Spleen (tissue), 11 donors: Measurements from ENCODE around the gene ARHGEF10L. TPM values are rescaled to one million over a fixed set of nuclear protein-coding genes. Genes with fewer than 3 reads are reported as not detected.

ENCODE experiments used
- DNase-seq: peaks from one replicate; pipeline ENCODE4 v3.0.0-alpha.2; 2020
- H3K27ac ChIP-seq, 8 donors: fragments of 200-600 bp; sonication (generic) in 7 of 8; 1 replicate in 4 of 8; 2 replicates in 4 of 8; pipeline versions ENCODE4 v1.5.0 to v1.8.0; 2016 to 2021; ENCODE audit warnings: inconsistent platforms in 4 of 8, mild to moderate bottlenecking in 4 of 8, moderate library complexity in 1 of 8
- H3K27me3 ChIP-seq, 7 donors: fragments of 200-600 bp; sonication (generic) in 6 of 7; replicated peaks in 1 of 7; 1 replicate in 4 of 7; 2 replicates in 3 of 7; pipeline versions ENCODE4 v1.5.0 to v1.8.0; 2016 to 2021; ENCODE audit warnings: inconsistent platforms in 3 of 7, mild to moderate bottlenecking in 1 of 7
- H3K36me3 ChIP-seq, 6 donors: fragments of 200-600 bp; sonication (generic) in 5 of 6; 1 replicate in 4 of 6; 2 replicates in 2 of 6; pipeline versions ENCODE4 v1.5.0 to v1.8.0; 2016 to 2021; ENCODE audit warnings: inconsistent platforms in 2 of 6
- H3K4me1 ChIP-seq, 6 donors: fragments of 200-600 bp; sonication (generic) in 5 of 6; 1 replicate in 3 of 6; 2 replicates in 3 of 6; pipeline versions ENCODE4 v1.5.0 to v1.8.0; 2016 to 2021; ENCODE audit warnings: inconsistent platforms in 3 of 6
- H3K4me3 ChIP-seq, 8 donors: fragments of 200-600 bp; sonication (generic) in 7 of 8; 1 replicate in 4 of 8; 2 replicates in 4 of 8; pipeline versions ENCODE4 v1.5.0 to v1.8.0; 2016 to 2021; ENCODE audit warnings: inconsistent platforms in 4 of 8, mild to moderate bottlenecking in 4 of 8, moderate library complexity in 2 of 8
- H3K9me3 ChIP-seq, 8 donors: fragments of 200-600 bp; sonication (generic) in 7 of 8; 1 replicate in 4 of 8; 2 replicates in 4 of 8; pipeline versions ENCODE4 v1.5.0 to v1.8.0; 2016 to 2021; ENCODE audit warnings: inconsistent platforms in 4 of 8
- CTCF ChIP-seq, 11 experiments: fragments of 200-600 bp in 7 of 11; fragments of 450-650 bp in 4 of 11; sonication (generic) in 4 of 11; IDR thresholded peaks in 8 of 11; conservative IDR thresholded peaks in 3 of 11; 1 replicate in 7 of 11; 2 replicates in 4 of 11; pipeline versions ENCODE4 v1.4.0 to v1.8.0; 2016 to 2021; ENCODE audit warnings: antibody characterized with exemption in 11 of 11, inconsistent platforms in 4 of 11, mild to moderate bottlenecking in 1 of 11
- POLR2A ChIP-seq, 3 donors: fragments of 450-650 bp; IDR thresholded peaks; one replicate each; pipeline ENCODE4 v1.5.1; 2017; ENCODE audit warnings: antibody characterized with exemption in 3 of 3, mild to moderate bottlenecking in 1 of 3
- POLR2AphosphoS5 ChIP-seq, 3 donors: sonication (generic); formaldehyde crosslinking; IDR thresholded peaks; one replicate each; pipeline ENCODE4 v1.5.1; 2017; ENCODE audit warnings: antibody characterized with exemption in 3 of 3
- WGBS, 5 donors: extraction: QIAGEN DNeasy Blood & Tissue Kit in 3 of 5; methylation state at CpG; one replicate each; pipeline versions ENCODE4 v1.1.5 to v1.1.7; 2013 to 2018; 5-methylcytosine and 5-hydroxymethylcytosine counted together
- intact Hi-C: fragments of 100-400 bp; cut with DNase I; formaldehyde crosslinking; loops from one replicate; pipeline ENCODE4 v1.15.0; 2023; ENCODE audit warnings: low total_unique reads
- polyA plus RNA-seq, 3 donors: library from polyadenylated mRNA; stranded (reverse); fragments of 200-250 nt; gene quantifications; one replicate each; pipeline ENCODE4 v1.2.1, GENCODE V29; 2013
- total RNA-seq, 7 donors: library from RNA; depleted of rRNA in 3 of 7; stranded (reverse); fragments of >200 nt in 3 of 7; fragmentation: NEBNext Ultra II Directional in 4 of 7; extraction: Animal tissue kit (Norgen Biotek cat#: 25700) in 4 of 7; gene quantifications; one replicate each; pipeline versions ENCODE4 v1.1.0 to v1.2.1, GENCODE V29; 2016 to 2021
- donor health status: healthy with polysubstance abuse.
- donor health status: DM: no; HTN: no; CAD: no; lungs with moderate emphysema.
- donor health status: DM: no; HTN: no; CAD: no.
- donor health status: Bipolar disorder and iron deficiency.
- donor health status: healthy.
- donor health status: DM: no; HTN: no; CAD: no.
- donor health status: DM: yes; HTN: yes; CAD: no.

ARHGEF10L gene
- total and polyA plus RNA-seq, 10 donors = 10.0 to 40.9 (median 21.4) TPM

- no peak overlapping the region for H3K4me3 ChIP-seq
- H3K9me3 ChIP-seq = peaks cover 0 to 11% (median 3%) of the 10 kb centered on the region in 8 donors
- no peak for DNase-seq
- no peaks in the 10 kb centered on the region for H3K36me3 ChIP-seq
- H3K4me1 ChIP-seq = no peaks in the 10 kb centered on the region
- TF ChIP-seq POLR2A (IDR thresholded peaks at IDR 0.05) (no peak), POLR2AphosphoS5 (IDR thresholded peaks at IDR 0.05) (no peak), CTCF (IDR thresholded peaks at IDR 0.05 in 8 of 11, conservative IDR thresholded peaks at IDR 0.05 in 3 of 11) (no peak)
- WGBS, 5 donors = 75 to 86% (median 81%) methylated on average over 6 of the region's 6 CpGs
- intact Hi-C loops = no loop called here
- no peak overlapping the region for H3K27ac ChIP-seq
- H3K27me3 ChIP-seq = peaks cover 0 to 49% (median 0%) of the 10 kb centered on the region in 7 donors
Observed at GRCh38 chr1:17724150-17724549, 184.7 kb downstream of the ARHGEF10L start.

DNA sequence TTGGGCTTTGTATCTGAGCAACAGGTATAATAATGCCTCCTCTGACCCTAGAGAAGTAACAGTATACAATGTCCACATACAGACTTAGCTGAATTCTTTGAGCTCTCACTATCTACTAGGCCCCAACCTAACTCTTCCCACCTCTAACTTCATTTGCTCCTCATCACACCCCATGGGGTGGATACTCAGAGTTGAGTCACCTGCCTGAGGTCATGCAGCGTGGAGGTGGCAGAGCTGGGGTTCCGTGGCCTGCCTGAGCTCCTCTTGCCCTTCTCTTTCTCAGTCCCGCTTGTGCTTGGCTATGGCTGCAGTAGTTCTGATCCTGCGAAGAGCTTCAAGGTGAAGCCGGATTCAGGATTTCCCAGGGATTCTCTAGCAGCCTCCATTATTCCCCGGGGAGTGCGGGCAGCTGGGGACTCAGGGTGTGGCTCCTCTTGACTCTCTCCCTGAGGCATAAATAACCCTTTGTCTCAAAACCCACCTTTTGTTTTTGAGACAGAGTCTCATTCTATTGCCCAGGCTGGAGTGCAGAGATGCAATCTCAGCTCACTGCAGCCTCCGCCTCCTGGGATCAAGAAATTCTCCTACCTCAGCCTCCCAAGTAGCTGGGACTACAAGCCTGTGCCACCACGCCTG is 185.7 kb downstream of the ARHGEF10L start:
- no peaks in the 10 kb centered on the region for H3K36me3 ChIP-seq
- peaks cover 0 to 11% (median 3%) of the 10 kb centered on the region in 8 donors for H3K9me3 ChIP-seq
- H3K4me3 ChIP-seq = no peak overlapping the region
- no peak overlapping the region for H3K27ac ChIP-seq
- TF ChIP-seq POLR2A (IDR thresholded peaks at IDR 0.05) (no peak), POLR2AphosphoS5 (IDR thresholded peaks at IDR 0.05) (no peak)
- DNase-seq = no peak
- no peaks in the 10 kb centered on the region for H3K4me1 ChIP-seq
- intact Hi-C loops = no loop called here
- peaks cover 0 to 54% (median 2%) of the 10 kb centered on the region in 7 donors for H3K27me3 ChIP-seq
- 82 to 94% (median 88%) methylated on average over 9 of the region's 9 CpGs for WGBS, 5 donors

DNA sequence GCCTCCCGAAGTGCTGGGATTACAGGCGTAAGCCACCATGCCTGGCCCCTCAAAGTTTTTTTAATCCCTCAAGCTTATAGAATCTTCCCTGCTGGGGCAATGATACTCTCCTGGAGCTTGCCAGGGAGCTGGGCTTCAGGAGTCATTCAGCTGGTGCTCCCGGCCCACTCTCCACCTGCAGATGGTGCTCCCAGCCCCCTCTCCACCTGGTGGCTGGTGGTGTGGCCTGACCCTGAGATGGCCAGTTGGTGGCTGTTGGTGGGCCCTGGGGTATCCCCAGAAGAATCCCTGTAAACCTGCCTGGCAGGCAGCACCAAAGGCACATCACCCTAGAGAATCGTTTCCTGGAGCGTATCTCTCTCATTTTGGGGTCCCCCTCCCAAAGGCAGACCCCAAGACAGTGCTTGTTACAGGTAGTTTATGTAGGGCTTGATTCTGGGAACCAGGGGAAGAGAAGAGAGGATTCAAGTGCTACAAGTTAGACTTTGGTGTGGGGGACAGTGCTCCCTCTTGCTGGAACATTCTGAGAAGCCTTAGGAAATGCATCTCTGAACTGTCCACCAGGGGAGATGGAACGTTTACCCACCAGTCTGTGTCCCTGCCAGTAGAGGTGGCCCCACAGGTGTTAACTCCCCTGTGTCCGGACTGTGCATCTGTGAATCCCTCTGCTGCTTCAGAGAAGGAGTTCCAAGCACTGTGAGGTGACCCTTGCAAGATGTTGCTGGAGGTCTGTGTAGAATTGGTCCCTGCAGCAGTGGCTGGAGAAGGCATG is 186.5 kb downstream of the ARHGEF10L start:
- WGBS, 5 donors = 65 to 69% (median 69%) methylated on average over 7 of the region's 7 CpGs
- Histone ChIP-seq H3K9me3 (peaks cover 0 to 11% (median 3%) of the 10 kb centered on the region in 8 donors), H3K36me3 (no peaks in the 10 kb centered on the region), H3K27ac (no peak overlapping the region), H3K4me3 (no peak overlapping the region), H3K4me1 (no peaks in the 10 kb centered on the region), H3K27me3 (peaks cover 0 to 50% (median 2%) of the 10 kb centered on the region in 7 donors)
- no peak for DNase-seq
- intact Hi-C loops = no loop called here
- TF ChIP-seq POLR2A (IDR thresholded peaks at IDR 0.05) (no peak), CTCF (IDR thresholded peaks at IDR 0.05 in 8 of 11, conservative IDR thresholded peaks at IDR 0.05 in 3 of 11) (no peak), POLR2AphosphoS5 (IDR thresholded peaks at IDR 0.05) (no peak)

GRCh38 chr1:17728123-17728712 is 188.7 kb downstream of the ARHGEF10L start:
- Histone ChIP-seq H3K27ac (no peak overlapping the region), H3K27me3 (peaks cover 0 to 37% (median 0%) of the 10 kb centered on the region in 7 donors), H3K4me3 (no peak overlapping the region), H3K36me3 (no peaks in the 10 kb centered on the region), H3K4me1 (no peaks in the 10 kb centered on the region), H3K9me3 (peaks cover 0 to 11% (median 3%) of the 10 kb centered on the region in 8 donors)
- no peak for TF ChIP-seq POLR2A (IDR thresholded peaks at IDR 0.05)
- no peak for TF ChIP-seq POLR2AphosphoS5 (IDR thresholded peaks at IDR 0.05)
- TF ChIP-seq CTCF (IDR thresholded peaks at IDR 0.05 in 8 of 11, conservative IDR thresholded peaks at IDR 0.05 in 3 of 11) = no peak
- WGBS, 5 donors = 76 to 89% (median 80%) methylated on average over 6 of the region's 6 CpGs
- intact Hi-C loops = no loop called here
- DNase-seq = no peak
